Right lobe of liver (tissue), 6 donors: ENCODE measurements around the gene TTC7B. TPM values are rescaled to one million over a fixed set of nuclear protein-coding genes. Genes with fewer than 3 reads are reported as not detected.
A peak's percentile ranks its signal among the peaks of the same experiment; 100 is the strongest.

Source experiments
- ATAC-seq, 4 donors: fragments of 200-7000 bp; cut with Tn5 transposase; one replicate each; pipeline ENCODE4 v1.9.1; 2020; ENCODE audit warnings: mild to moderate bottlenecking in 4 of 4, moderate library complexity in 4 of 4
- DNase-seq, 3 donors: peaks; one replicate each; pipeline ENCODE4 v3.0.0-alpha.2; 2020
- H3K27ac ChIP-seq, 3 donors: fragments of 200-600 bp; one replicate each; pipeline ENCODE4 v1.8.0; 2022
- H3K27me3 ChIP-seq, 2 donors: fragments of 200-600 bp; one replicate each; pipeline ENCODE4 v1.8.0; 2022
- H3K36me3 ChIP-seq, 4 donors: fragments of 200-600 bp; sonication (generic) in 1 of 4; one replicate each; pipeline versions ENCODE4 v1.5.1 to v1.8.0; 2017 to 2022; ENCODE audit warnings: control low read depth in 1 of 4
- H3K4me1 ChIP-seq, 4 donors: fragments of 200-600 bp; sonication (generic) in 1 of 4; one replicate each; pipeline versions ENCODE4 v1.5.1 to v1.8.0; 2017 to 2022; ENCODE audit warnings: control low read depth in 1 of 4
- H3K4me3 ChIP-seq, 3 donors: fragments of 200-600 bp; one replicate each; pipeline ENCODE4 v1.8.0; 2022
- H3K9me3 ChIP-seq, 4 donors: fragments of 200-600 bp; sonication (generic) in 1 of 4; one replicate each; pipeline versions ENCODE4 v1.5.1 to v1.8.0; 2017 to 2022; ENCODE audit warnings: control low read depth in 1 of 4
- CTCF ChIP-seq, 4 donors: fragments of 200-600 bp in 3 of 4; fragments of 450-650 bp in 1 of 4; IDR thresholded peaks; one replicate each; pipeline versions ENCODE4 v1.5.1 to v1.8.0; 2016 to 2022; ENCODE audit warnings: antibody characterized with exemption in 4 of 4, mild to moderate bottlenecking in 2 of 4
- POLR2A ChIP-seq: fragments of 450-650 bp; IDR thresholded peaks from one replicate; pipeline ENCODE4 v1.6.1; 2017; ENCODE audit warnings: antibody characterized with exemption, mild to moderate bottlenecking
- WGBS: methylation state at CpG from one replicate; pipeline ENCODE4 v1.1.6; 2018; ENCODE audit warnings: low coverage, low lambda C conversion rate; ENCODE audit not compliant: insufficient coverage; ENCODE audit errors: missing lambda C conversion rate; 5-methylcytosine and 5-hydroxymethylcytosine counted together
- intact Hi-C, 2 donors: fragments of 100-400 bp; cut with DNase I; formaldehyde crosslinking; loops; one replicate each; pipeline versions ENCODE4 v1.11.2 to v1.14.1; 2022
- total RNA-seq, 6 experiments: library from RNA; depleted of rRNA in 2 of 6; stranded (reverse); fragments of >200 nt in 2 of 6; fragmentation: NEBNext Ultra II Directional in 3 of 6; extraction: Animal tissue kit (Norgen Biotek cat#: 25700) in 3 of 6; gene quantifications; one replicate each; pipeline versions ENCODE4 v1.1.0 to v1.2.4, GENCODE V29; 2016 to 2023
- donor health status: DM: no; HTN: yes; CAD: no.
- donor health status: DM: no; HTN: no; CAD: no.
- donor health status: DM: no; HTN: no; CAD: no.
- donor health status: DM: no; HTN: yes; CAD: no.
- donor health status: DM: no; HTN: yes; CAD: no.

TTC7B gene
- total RNA-seq, 6 experiments from 2014 or later, result 18.4 to 56.1 (median 37.5) TPM

GRCh38 chr14:90488256-90488655, 328.0 kb downstream of the TTC7B start:
- ATAC-seq (no peak), DNase-seq (peak in 1 of 3 donors; percentile 2)
- no peak for TF ChIP-seq POLR2A
- TF ChIP-seq CTCF (IDR thresholded peaks at IDR 0.05), result no peak
- Histone ChIP-seq H3K36me3 (no peaks in the 10 kb centered on the region), H3K4me3 (no peak overlapping the region), H3K27ac (no peak overlapping the region), H3K4me1 (no peaks in the 10 kb centered on the region), H3K27me3 (no peaks in the 10 kb centered on the region), H3K9me3 (no peaks in the 10 kb centered on the region)
- intact Hi-C loops, result no loop called here
- WGBS, result 31% methylated on average over 3 of the region's 5 CpGs

DNA sequence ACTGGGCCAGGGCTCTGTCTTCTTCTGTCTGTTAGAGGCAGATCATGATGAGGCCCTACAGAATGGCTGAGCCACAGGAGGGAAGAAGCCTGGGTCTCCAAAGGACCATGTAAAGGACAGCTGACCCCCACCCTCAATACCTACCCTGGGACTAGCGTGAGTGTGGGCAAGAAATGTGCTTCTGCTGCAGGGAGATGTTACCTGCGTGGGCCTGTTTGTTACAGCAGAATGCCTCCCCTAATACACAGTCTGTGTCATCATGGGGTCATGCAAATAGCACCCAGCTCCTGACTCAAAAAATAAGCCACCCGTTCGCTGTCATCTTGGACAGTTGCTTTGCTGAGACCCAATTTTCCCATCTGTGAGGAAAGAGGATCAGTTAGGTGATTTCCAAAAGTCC, 328.8 kb downstream of the TTC7B start:
- Histone ChIP-seq H3K4me3 (no peak overlapping the region), H3K9me3 (no peaks in the 10 kb centered on the region), H3K27me3 (no peaks in the 10 kb centered on the region), H3K36me3 (no peaks in the 10 kb centered on the region), H3K4me1 (no peaks in the 10 kb centered on the region), H3K27ac (no peak overlapping the region)
- no peak for ATAC-seq
- no CpG with 5 or more reads among the region's 4 CpGs for WGBS
- intact Hi-C loops, result no loop called here
- peak in 1 of 3 donors; percentile 16 for DNase-seq
- TF ChIP-seq CTCF (IDR thresholded peaks at IDR 0.05) (no peak), POLR2A (no peak)

DNA sequence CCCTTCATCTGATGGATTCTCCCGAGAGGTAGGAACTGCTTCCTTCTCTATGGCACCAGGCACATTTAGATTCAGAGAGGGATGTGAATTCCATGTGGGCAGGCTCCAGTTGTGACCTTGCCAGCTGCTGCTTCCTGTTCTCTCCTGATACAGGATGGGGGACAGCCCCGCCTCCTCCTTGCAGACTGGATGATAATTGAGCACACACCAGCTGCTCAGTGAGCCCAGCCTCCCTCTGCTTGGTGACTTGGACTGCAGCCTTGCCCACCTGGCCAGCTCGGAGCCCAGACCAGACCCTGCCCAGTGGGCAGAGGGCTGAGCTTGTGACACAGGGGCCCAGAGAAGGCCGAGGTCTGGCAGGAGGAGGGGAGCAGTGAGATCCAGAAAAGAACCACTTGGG, 329.2 kb downstream of the TTC7B start:
- Histone ChIP-seq H3K9me3 (no peaks in the 10 kb centered on the region), H3K27ac (no peak overlapping the region), H3K4me3 (no peak overlapping the region), H3K36me3 (no peaks in the 10 kb centered on the region), H3K4me1 (no peaks in the 10 kb centered on the region), H3K27me3 (no peaks in the 10 kb centered on the region)
- 22% methylated on average over 3 of the region's 4 CpGs for WGBS
- ATAC-seq, result peak; percentile 30 to 52 (median 48)
- peak in 1 of 3 donors; percentile 44 for DNase-seq
- TF ChIP-seq POLR2A (no peak), CTCF (IDR thresholded peaks at IDR 0.05) (no peak)
- intact Hi-C loops, result no loop called here

DNA sequence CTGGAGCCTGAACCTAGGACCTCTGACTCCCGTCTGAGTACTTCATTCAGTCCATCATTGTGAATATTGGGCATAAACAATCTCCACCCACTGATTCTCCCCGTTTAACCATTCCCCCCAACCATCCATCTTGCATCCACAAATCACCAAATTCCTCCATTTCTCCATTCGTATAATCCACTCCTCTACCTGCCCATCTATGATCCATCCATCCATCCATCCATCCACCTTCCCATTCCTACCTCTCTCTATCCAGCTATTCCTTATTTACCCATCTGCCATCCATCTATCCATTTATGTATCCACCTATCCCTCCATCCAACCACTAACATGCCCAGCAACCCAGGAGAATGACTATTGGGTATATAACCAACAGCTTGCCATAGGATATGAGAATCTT, 331.9 kb downstream of the TTC7B start:
- Histone ChIP-seq H3K27me3 (no peaks in the 10 kb centered on the region), H3K4me3 (no peak overlapping the region), H3K9me3 (no peaks in the 10 kb centered on the region), H3K4me1 (no peaks in the 10 kb centered on the region), H3K36me3 (no peaks in the 10 kb centered on the region), H3K27ac (no peak overlapping the region)
- ATAC-seq, result no peak
- intact Hi-C loops, result no loop called here
- DNase-seq, result no peak
- TF ChIP-seq POLR2A (no peak), CTCF (IDR thresholded peaks at IDR 0.05) (no peak)
- 61% methylated on average over 2 of the region's 3 CpGs for WGBS

GRCh38 chr14:90483571-90483974, 332.7 kb downstream of the TTC7B start:
- no peak for ATAC-seq
- H3K4me3 ChIP-seq, result no peak overlapping the region
- intact Hi-C loops, result no loop called here
- no peaks in the 10 kb centered on the region for H3K4me1 ChIP-seq
- H3K27ac ChIP-seq, result no peak overlapping the region
- WGBS, result 31% methylated on average over 11 of the region's 11 CpGs
- no peaks in the 10 kb centered on the region for H3K36me3 ChIP-seq
- no peak for DNase-seq
- H3K27me3 ChIP-seq, result no peaks in the 10 kb centered on the region
- no peak for TF ChIP-seq CTCF (IDR thresholded peaks at IDR 0.05)
- no peaks in the 10 kb centered on the region for H3K9me3 ChIP-seq
